HG02973 (cell line): ENCODE results near the gene KIF15.
A peak's percentile ranks its signal among the peaks of the same experiment; 100 is the strongest.
"Not testable (repeated sequence)": the region's sequence is repeated elsewhere in the genome, so short reads cannot be mapped to it uniquely, and the experiment has no call there.

ENCODE experiments used
- ATAC-seq: cut with Tn5 transposase; IDR thresholded peaks from one replicate; pipeline ENCODE4 v1.9.1; 2021; ENCODE audit warnings: moderate library complexity; ENCODE audit not compliant: unreplicated experiment

The KIF15 gene

GRCh38 chr3:44761424-44762169 is at the start of gene KIF15, which contains the start of gene KIAA1143:
Gene KIF15 (plus strand): TSS chr3:44761794. CDS start chr3:44761866, 72 bp downstream.
Gene KIAA1143 (minus strand): TSS chr3:44761619. CDS start chr3:44761602, 17 bp downstream.
- peak; percentile 78 for ATAC-seq

- no peak for ATAC-seq
Measured at GRCh38 chr3:44712455-44713075, 49.0 kb upstream of the KIF15 start, which contains the start of gene ZNF502. Gene ZNF502 (plus strand): TSS chr3:44712660. CDS start chr3:44720262, 7,602 bp downstream.

- no peak for ATAC-seq
Measured at GRCh38 chr3:44721231-44722102, 40.1 kb upstream of the KIF15 start.

- no peak for ATAC-seq
Measured at GRCh38 chr3:44722103-44722401, 39.5 kb upstream of the KIF15 start.

- peak; percentile 74 for ATAC-seq
Measured at GRCh38 chr3:44729384-44729910, 32.1 kb upstream of the KIF15 start, which contains the start of gene ZNF501. Gene ZNF501 (plus strand): TSS chr3:44729635. CDS start chr3:44734422, 4,787 bp downstream.

GRCh38 chr3:44734646-44735168 is 26.9 kb upstream of the KIF15 start:
- ATAC-seq = no peak

GRCh38 chr3:44761101-44761423 is 532 bp upstream of the KIF15 start:
- peak; percentile 3 for ATAC-seq

- no peak for ATAC-seq
Measured at GRCh38 chr3:44762170-44762677, 630 bp downstream of the KIF15 start.

GRCh38 chr3:44762690-44763089 is 1.1 kb downstream of the KIF15 start:
- ATAC-seq = no peak

- no peak for ATAC-seq
Measured at GRCh38 chr3:44764248-44764647, 2.7 kb downstream of the KIF15 start.

- ATAC-seq = no peak
Measured at GRCh38 chr3:44771424-44772098, 10.0 kb downstream of the KIF15 start.

GRCh38 chr3:44772099-44772442 is 10.5 kb downstream of the KIF15 start:
- ATAC-seq = no peak

- ATAC-seq = no peak
Measured at GRCh38 chr3:44782891-44783290, 21.3 kb downstream of the KIF15 start.

- no peak for ATAC-seq
Measured at GRCh38 chr3:44795197-44795596, 33.6 kb downstream of the KIF15 start.

- no peak for ATAC-seq
Measured at GRCh38 chr3:44802011-44802410, 40.4 kb downstream of the KIF15 start.

GRCh38 chr3:44803298-44803697 is 41.7 kb downstream of the KIF15 start:
- ATAC-seq = peak; percentile 77

GRCh38 chr3:44805960-44806359 is 44.4 kb downstream of the KIF15 start:
- ATAC-seq = no peak

- ATAC-seq = no peak
Measured at GRCh38 chr3:44814751-44815150, 53.2 kb downstream of the KIF15 start.

GRCh38 chr3:44816334-44816733 is 54.7 kb downstream of the KIF15 start:
- ATAC-seq = not testable (repeated sequence)

GRCh38 chr3:44821206-44821605 is 59.6 kb downstream of the KIF15 start:
- not testable (repeated sequence) for ATAC-seq
